HG02588 (cell line): ENCODE results near the gene C17orf100.

ENCODE experiments used
- ATAC-seq: cut with Tn5 transposase; IDR thresholded peaks from one replicate; pipeline ENCODE4 v1.9.1; 2021; ENCODE audit warnings: mild to moderate bottlenecking, moderate library complexity; ENCODE audit not compliant: unreplicated experiment

Gene C17orf100

DNA sequence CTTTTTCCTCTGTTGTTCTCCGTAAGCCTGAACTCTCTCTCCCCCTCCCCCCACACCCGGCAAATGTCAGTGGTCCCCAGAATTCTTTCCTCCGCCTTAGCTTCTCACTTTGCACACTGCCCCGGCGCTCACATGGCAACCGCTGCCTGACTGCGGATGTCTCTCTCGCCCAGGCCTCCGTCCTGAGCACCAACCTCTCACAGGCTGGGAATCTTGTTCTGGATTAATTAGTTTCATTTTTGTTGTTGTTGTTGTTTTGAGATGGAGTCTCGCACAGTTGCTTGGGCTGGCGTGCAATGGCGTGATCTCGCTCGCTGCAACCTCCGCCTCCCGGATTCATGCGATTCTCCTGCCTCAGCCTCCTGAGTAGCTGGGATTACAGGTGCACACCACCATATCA, 16.7 kb downstream of the C17orf100 start:
- ATAC-seq = no peak

DNA sequence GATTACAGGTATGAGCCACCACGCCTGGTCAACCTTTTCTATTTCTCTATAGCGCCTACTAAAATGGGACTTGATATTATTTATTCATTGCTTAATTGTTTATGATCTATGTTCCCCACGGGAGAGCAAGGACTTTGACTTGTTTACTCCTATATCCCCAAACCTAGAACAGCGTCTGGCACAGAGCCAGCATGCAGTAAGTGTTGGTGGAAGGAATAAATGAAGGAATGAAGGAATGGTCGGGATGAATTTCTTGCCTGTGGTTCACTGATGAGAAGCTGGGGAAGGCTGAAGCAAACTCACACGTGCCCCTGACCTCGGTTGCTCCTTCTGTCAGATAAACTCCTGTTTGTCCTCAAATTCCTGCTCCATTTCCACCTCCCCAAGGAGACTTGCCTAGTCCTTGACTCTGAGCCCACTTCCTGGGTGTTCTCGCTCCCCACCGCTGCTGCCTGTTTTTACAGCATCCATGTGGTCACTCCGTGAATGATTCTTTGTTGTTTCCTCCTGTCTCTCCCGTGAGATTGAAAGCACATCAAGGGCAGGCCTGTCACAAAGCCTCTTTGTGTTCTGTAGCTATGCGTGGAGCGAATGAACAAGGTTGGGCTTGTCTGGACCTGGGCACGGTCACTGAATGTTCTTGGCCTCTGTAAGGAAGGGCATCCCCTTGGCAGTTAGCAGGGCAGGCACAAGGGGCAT, 17.3 kb downstream of the C17orf100 start:
- ATAC-seq = no peak

DNA sequence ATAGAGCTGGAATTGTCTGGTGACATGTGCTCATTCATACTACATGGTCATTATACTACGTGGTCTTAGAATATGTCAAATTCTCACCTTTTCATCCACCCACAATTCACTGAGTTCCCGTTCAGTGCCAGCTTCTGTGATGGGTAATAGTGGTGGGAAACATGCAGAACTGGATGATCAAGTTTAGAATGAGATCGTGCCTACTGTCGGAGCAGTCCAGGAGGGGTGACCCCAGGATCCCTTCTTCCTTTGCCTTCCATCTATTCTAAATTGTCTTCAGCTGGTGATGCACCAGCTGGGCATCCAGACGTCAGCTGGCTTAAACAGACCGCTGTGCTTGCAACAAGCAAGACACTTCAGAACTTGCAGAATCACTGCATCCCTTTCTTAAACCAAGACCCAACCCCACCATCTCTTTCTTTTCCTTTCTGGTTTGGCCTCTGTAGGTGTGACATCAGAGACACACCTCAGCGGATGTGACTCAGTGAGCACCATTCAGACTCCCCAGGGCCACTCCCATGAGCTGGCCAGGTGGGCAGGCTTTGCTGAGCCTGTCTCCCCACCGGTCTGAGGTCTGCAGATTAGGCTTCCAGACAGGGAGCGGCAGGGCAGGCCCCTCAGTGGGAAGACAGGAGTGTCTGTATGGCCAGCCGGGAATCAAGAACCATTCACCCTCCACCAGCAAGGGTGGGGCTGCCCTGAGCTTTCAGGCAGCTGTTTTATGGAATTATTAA, 18.1 kb downstream of the C17orf100 start:
- ATAC-seq = no peak

DNA sequence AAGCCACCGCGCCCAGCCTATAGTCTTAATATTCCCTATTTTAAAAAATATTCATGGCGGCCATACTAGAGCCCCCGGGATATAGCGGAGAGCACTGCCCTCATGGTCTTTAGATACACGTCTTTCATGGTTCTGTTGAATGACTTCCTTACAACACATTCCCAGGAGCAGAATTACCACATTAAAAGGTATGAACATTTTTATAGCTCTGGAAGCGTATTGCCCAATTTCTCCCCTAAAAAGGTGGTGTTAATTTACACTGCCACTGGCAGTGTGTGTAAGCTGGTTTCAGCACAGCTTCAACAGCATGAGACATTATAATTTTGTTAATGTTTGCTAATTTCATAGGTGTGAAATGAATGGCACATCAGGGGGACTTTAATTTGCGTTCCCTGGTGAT, 19.0 kb downstream of the C17orf100 start:
- no peak for ATAC-seq

DNA sequence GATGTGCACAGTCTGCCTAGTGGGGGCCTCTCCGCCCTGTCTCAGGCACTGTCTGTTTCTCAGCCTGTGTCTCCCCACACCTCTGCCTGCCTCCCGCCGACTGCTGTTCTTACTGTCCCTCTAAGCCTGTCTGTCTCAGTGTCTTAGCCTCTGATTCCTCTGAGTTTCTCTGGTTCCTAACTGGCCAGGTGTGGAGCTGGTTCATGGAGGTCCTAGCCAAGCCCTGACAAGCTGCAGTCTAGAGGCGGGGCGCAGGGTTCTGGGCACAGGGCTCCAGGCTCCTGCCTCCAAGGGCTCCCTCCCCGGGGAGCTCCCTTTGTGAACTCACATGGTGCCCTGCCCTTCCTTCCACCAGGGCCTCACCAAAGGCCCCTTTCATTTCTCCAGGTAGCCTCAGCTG, 19.4 kb downstream of the C17orf100 start:
- ATAC-seq = no peak

DNA sequence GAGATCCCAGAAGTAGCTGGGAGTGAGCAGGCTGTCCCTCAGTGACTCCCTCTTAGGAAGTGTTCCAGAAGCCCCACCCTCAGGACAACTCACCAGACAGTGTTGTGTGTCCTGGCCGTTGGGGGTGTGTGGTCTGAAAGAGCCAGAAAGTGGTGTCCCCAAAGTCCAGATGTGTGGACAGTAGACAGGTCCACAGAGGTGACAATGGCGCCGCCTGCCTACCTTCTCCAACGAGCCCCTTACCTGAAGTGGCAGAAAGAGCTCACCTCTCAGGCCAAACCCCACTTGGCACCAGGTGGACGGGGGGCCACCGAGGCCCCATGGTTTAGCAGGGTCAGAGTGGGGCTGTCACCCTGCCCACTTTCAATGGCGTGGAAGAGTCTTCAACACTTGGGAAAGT, 19.9 kb downstream of the C17orf100 start:
- no peak for ATAC-seq

DNA sequence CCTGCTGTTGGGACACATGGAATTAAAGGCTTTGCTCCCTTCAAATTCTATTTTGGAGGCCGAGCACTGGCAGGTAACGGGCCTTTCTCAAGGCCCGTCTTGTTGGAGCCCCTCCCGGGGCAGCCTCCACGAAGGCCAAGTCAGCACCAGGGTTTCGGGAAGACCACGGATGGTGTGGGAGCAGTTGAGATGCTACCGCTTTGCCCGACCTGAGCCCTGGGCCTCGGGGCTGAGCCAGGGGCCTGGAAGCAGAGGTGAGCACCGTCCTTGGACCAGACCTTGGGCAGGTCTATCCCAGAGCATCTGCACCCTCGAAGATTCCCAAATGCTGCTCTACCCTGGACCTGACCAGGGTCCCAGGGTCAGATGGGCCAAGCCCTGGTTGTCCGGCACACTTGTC, 23.0 kb downstream of the C17orf100 start:
- no peak for ATAC-seq

DNA sequence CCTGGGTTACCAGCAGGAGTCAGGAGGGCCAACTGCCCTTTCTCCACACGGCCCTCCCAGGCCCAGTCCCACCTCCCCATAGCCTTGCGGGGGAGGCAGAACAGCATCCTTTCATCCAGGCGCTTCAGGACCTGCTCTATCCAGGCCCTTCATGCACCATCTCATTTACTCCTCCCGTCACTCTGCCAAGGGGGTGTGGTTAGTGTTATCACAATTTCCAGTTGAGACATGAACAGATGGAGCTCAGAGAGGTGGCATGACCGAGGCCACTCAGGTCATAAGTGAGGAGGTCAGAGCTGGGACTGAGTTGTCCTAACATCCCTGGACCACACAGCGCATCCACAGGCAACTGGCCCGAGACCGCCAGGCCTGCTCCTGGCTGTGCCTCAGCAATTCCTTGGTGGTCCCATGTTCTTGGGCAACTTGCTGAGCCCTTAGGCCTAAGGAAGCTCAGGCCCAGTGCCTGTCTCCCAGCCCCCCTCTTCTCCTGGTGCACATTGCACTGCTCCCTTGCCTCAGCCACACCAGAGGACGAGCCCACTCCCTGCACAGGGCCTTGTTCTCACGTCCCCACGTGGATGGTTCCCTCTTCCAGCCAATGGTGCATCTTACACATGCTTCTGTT, 23.8 kb downstream of the C17orf100 start:
- no peak for ATAC-seq

DNA sequence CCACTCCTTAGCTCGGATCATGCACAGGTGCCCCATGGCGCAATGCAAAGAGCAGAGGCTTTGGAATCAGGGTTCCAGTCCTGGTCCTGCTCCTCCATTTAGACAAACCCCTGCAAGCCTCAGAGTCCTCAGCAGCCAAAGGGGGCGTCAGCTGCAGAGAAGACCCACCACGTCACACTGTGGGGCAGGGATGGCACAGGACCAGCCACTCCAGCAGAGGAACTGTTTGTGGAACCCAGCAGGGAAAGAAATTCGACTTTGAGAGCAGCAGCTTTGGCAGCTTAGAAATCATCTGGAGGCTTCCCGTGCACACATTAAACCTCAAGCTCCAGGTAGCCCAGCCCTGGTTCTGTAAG, 25.2 kb downstream of the C17orf100 start:
- ATAC-seq = no peak

DNA sequence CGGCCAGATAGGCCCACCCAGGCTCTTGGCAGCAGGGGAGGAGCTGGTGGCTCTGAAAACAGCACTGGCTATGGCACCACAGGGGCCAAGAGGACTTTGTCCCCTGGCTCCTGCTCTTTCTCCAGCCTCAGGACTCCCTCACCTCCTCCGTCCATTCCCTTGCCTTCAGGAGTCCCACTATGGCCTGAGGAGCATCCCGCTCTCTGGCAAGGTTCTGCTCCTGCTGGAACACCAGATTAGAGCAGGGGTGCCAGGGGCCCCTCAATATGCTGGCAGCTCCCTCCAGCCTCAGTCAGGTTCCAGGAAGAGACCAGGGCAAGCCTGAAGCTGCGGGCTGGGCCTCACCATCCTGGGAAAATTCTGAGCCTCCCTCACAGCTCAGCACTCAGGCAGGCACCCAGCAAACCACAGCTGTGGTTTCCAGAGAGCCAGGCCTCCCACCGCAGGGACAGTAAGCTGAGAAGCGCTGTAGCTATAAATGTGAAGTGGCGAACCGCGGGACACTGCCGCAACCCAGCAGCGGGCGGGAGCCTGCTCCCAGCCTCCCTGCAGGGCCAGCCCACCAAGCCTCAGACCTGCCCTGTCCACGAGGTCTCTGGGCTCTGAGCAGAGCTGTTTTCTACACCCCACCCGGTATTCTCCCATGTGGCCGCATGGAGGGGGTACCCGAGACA, 25.7 kb downstream of the C17orf100 start:
- no peak for ATAC-seq

DNA sequence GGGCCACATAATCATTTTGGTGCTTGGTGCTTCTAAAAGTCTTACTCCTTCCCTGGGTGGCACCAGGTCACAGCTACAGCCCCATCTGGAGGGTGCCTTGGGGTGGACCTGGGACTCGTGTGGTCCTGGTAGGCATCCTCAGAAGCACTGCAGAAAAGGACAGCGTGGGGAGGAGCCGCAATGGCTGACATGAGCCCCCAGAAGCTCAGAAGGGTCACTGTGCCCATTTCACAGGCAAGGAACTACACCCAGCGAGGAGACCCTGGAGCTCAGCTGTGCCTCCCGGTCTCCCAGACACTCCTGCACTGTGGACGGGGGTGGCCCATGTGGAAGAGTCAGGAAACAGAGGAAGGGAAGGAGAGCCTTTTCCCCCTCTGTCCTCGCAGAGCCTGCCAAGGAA, 26.4 kb downstream of the C17orf100 start:
- no peak for ATAC-seq

DNA sequence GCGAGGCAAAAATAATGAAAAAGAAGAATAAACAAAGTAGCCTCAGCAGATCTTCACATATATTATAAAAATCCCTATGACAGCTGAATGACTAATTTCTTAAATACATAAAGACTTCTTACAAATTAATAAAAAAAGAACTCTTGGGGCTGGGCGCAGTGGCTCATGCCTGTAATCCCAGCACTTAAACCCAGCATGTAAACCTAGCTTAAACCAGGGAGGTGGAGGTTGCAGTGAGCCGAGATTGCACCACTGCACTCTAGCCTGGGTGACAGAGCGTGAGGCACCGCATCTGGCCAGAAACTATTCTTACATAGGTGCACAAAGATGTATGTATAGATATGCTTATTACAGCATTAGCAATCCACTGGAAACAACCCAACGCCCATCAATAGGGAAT, 27.7 kb downstream of the C17orf100 start:
- ATAC-seq = no peak

DNA sequence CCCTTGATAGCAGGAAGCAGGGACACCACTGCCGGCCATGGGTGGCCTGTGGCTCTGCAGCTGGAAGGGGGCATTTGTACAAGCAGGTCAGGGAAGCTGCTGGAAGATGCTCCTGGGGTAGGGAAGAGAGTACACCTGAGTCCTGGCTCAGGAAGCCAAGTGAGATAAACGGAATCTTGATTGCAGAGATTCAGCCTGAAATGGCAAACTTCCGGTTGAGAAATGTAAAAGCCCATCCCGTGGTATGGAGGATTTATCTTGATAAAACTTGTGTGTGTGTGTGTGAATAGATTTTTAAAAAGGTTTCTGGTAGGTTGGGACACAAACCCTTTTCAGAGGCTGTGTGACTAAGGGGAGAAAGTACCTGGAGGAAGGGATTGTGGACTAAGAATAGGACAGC, 29.6 kb downstream of the C17orf100 start:
- ATAC-seq = no peak

DNA sequence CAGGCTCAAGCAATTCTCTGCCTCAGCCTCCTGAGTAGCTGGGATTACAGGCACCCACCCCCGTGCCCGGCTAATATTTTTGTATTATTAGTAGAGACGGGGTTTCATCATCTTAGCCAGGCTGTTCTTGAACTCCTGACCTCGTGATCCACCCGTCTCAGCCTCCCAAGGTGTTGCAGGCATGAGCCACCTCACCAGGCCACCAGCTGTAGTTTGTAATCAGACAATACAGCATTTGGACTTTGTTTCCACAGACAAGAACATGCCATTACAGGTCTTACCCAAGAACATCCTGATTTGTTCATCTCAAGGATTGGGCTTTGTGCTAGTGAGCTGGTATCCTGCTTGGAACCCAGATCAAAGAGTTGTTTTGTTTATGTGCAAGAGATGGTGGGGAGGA, 30.1 kb downstream of the C17orf100 start:
- ATAC-seq = no peak

DNA sequence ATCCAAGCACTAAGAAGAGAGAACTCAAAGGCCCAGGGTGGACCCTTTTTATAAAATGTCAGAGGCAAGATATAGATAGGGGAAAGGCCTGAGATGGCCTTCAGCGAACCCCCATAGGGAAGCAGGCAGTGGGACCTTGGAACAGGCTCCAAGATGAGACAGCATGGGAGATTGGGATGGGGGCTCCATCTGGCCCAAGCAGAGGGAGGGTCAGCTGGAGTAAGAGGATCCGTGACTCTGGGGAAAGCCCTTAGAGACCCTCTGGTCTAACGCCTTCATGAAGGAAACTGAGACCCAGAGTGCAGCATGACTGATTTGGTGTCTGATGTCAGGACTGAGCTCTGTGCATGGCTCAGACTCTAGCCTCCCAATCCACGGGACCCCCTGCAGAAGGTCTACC, 30.8 kb downstream of the C17orf100 start:
- no peak for ATAC-seq

DNA sequence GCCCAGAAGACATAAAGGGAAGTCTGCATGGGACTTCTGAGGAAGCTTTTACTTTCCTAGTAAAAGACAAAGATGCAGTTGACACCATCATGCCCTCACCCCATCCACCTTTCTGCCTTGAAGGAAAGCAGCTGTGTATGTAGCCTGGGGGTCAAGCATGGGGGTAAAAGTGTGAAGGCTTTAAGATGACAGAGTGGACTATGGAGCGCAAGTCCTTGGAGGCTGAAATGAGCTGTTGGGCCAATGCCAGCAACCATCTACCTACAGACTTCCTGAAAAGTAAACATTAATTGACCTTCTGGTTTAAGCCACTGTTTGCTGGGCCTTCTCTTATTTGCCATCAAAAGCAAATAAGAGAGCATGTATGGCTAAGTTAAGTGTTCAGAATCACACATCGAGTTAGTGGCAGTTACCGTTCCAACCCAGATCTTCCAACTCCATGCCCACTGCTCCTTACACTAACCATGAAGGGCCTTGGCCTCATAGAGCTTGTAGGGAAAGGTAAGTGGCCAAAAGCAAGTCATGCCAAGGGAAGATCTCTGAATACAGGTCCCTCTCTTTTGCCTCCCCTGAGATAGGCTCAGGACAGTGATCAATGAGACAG, 31.6 kb downstream of the C17orf100 start:
- ATAC-seq = no peak

DNA sequence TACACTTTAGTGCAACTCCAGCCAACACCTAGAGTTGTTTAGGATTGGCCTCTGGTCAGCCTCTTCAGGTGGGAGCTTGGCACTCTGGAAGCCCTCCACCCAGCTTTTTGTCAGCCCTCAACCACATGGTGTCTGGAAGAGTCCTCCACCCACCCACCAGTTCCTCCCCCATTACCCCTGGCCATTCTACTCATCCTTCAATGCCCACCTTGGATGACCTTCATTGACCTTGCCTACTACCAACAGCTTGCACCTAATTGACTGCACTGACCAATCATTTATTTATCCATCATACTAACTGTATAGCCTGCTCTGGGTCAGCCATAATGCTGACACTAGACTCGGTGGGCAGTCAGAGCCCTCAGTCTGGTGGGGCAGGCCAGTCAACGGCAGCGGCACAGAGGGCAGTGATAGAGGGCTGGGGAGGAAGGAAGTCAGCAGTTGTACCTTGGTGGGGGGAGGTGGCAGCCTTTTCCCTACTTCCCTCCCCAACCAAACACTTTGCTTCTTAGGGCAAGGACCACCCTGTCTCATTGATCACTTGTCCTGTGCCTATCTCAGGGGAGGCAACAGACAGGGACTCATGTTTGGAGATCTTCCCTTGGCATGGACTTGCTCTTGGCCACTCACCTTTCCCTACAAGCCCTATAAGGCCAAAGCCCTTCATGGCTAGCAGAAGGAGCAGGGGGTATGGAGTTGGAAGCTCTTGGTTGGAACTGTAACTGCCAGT, 32.3 kb downstream of the C17orf100 start:
- no peak for ATAC-seq

DNA sequence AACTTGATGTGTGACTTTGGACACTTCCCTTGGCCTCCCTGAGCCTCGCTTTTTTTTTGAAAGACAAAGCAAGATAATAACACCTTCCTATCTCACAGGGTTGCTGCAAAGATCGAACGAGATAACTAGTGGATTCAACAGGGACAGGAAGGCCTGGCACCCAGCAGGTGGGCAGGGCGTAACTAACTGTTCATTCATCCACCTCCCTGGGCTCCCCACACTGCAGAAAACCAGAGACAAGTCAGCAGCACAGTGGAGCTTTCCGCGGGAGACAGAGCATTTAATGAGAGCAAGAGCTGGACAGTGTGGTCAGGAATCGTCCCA, 32.9 kb downstream of the C17orf100 start:
- no peak for ATAC-seq

DNA sequence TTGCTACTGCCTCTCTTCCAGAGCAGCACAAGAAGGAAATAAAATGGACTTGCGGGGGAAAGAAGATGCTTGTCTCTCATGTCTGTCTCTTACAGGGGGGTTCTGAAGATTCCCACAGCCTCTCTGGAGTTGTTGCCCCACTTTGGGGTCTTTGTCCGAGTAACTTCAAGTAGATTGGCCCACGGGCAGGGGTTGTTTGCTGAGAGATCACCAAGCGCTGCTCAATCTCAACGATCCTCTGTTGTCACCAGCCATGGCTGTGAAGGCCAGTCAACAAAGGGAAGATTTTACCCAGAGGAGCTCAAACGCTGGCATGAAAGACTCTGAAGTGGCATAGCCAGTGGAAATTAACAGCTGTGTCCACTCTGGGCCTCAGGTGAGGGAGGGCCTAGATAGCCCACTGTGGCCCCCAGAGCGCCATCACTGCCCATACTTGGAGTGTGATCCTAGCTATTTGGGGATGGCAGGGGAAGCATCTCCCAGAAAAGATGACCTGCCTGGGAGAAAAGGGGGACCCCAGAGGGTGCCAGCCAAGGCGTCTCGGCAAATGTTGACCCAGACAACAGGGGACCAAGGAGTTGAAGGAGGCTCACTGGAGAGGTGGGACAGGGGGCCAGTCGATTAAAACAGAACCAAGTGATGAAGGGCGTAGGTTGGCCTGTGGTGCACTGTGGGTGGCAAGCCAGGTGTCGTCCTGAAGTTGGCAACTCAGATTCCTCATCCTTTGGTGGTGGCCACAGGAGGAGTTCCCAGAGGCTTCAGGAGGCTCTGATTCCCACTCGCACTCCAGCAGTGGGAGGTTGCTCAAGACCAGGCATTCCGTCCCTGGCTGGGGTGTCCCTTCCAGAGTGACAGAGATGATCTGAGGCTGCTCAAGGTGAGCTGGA, 33.6 kb downstream of the C17orf100 start:
- no peak for ATAC-seq

DNA sequence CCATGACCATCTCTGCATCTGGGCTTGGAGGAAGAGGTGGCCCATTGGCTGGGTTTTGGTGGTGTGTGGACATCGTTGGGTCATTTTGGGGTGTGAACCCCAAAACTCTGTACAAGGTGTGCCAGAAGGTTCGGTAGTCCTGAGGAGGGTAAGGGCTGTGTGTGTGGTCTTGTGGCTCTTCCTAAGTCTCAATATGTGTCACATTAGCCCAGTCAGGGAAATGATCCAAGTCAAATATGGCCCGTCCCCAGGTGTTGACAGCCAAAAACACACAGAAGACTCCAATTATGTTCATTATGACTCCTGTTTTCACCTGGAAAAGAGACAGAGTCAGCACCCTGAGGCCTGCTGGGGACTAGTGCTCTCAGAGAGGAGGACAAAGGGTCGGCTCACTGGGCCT, 34.5 kb downstream of the C17orf100 start:
- no peak for ATAC-seq
